ENCODE results near the gene POU3F1. TPM values are rescaled to one million over a fixed set of nuclear protein-coding genes. Genes with fewer than 3 reads are reported as not detected.

The POU3F1 gene
- total RNA-seq, 4 donors from 2014 or later: 0.20 TPM; not detected in 3

GRCh38 chr1:38085666-38086330 lies 39.2 kb upstream of the POU3F1 start:
- H3K27me3 ChIP-seq: peaks cover 50% of the 10 kb centered on the region
- 83% methylated on average over 1 of the region's 12 CpGs; no CpG with 5 or more reads in 1 of the 2 donors for WGBS, 2 donors (ENCODE audit: low coverage in 1 of 2)
- ATAC-seq: no peak

GRCh38 chr1:38084700-38085099 lies 38.1 kb upstream of the POU3F1 start:
- TF ChIP-seq POLR2A (IDR thresholded peaks at IDR 0.05) (no peak), CTCF (IDR thresholded peaks at IDR 0.05) (no peak), EP300 (IDR thresholded peaks at IDR 0.05) (no peak), POLR2AphosphoS5 (IDR thresholded peaks at IDR 0.05) (no peak)
- no peaks in the 10 kb centered on the region for H3K9me3 ChIP-seq
- H3K27me3 ChIP-seq: peaks cover 39% of the 10 kb centered on the region
- no peak overlapping the region for H3K27ac ChIP-seq
- no peak for ATAC-seq
- H3K4me1 ChIP-seq: no peaks in the 10 kb centered on the region
- H3K4me3 ChIP-seq: no peak overlapping the region
- H3K36me3 ChIP-seq: no peaks in the 10 kb centered on the region
- WGBS, 2 donors (ENCODE audit: low coverage in 1 of 2): no CpG with 5 or more reads among the region's 1 CpG

More at GRCh38 chr1:38085666-38086330, 39.2 kb upstream of the POU3F1 start:
- Histone ChIP-seq H3K4me1 (no peaks in the 10 kb centered on the region), H3K9me3 (no peaks in the 10 kb centered on the region), H3K36me3 (no peaks in the 10 kb centered on the region), H3K27ac (no peak overlapping the region), H3K4me3 (no peak overlapping the region)
- TF ChIP-seq EP300 (IDR thresholded peaks at IDR 0.05): no peak
- no peak for TF ChIP-seq POLR2AphosphoS5 (IDR thresholded peaks at IDR 0.05)
- no peak for TF ChIP-seq CTCF (IDR thresholded peaks at IDR 0.05)
- TF ChIP-seq POLR2A (IDR thresholded peaks at IDR 0.05): no peak

- ATAC-seq: no peak
- TF ChIP-seq CTCF (IDR thresholded peaks at IDR 0.05): no peak
- TF ChIP-seq POLR2A (IDR thresholded peaks at IDR 0.05): no peak
- no peak for TF ChIP-seq EP300 (IDR thresholded peaks at IDR 0.05)
- no peak for TF ChIP-seq POLR2AphosphoS5 (IDR thresholded peaks at IDR 0.05)
- no CpG with 5 or more reads among the region's 2 CpGs for WGBS, 2 donors (ENCODE audit: low coverage in 1 of 2)
These were observed 37.5 kb upstream of the POU3F1 start for GRCh38 chr1:38084113-38084512.

GRCh38 chr1:38083541-38083940 lies 36.9 kb upstream of the POU3F1 start:
- no CpG with 5 or more reads among the region's 7 CpGs for WGBS, 2 donors (ENCODE audit: low coverage in 1 of 2)
- no peaks in the 10 kb centered on the region for H3K9me3 ChIP-seq
- no peaks in the 10 kb centered on the region for H3K4me1 ChIP-seq
- H3K27ac ChIP-seq: no peak overlapping the region
- ATAC-seq: no peak
- no peaks in the 10 kb centered on the region for H3K36me3 ChIP-seq
- TF ChIP-seq POLR2AphosphoS5 (IDR thresholded peaks at IDR 0.05) (no peak), EP300 (IDR thresholded peaks at IDR 0.05) (no peak), CTCF (IDR thresholded peaks at IDR 0.05) (no peak), POLR2A (IDR thresholded peaks at IDR 0.05) (no peak)
- no peak overlapping the region for H3K4me3 ChIP-seq
- H3K27me3 ChIP-seq: peaks cover 28% of the 10 kb centered on the region

More at GRCh38 chr1:38084113-38084512, 37.5 kb upstream of the POU3F1 start:
- no peak overlapping the region for H3K27ac ChIP-seq
- H3K9me3 ChIP-seq: no peaks in the 10 kb centered on the region
- H3K27me3 ChIP-seq: peaks cover 34% of the 10 kb centered on the region
- H3K4me1 ChIP-seq: no peaks in the 10 kb centered on the region
- H3K4me3 ChIP-seq: no peak overlapping the region
- H3K36me3 ChIP-seq: no peaks in the 10 kb centered on the region

GRCh38 chr1:38082769-38083263 lies 36.2 kb upstream of the POU3F1 start:
- no peaks in the 10 kb centered on the region for H3K4me1 ChIP-seq
- no peaks in the 10 kb centered on the region for H3K36me3 ChIP-seq
- no peak for TF ChIP-seq POLR2A (IDR thresholded peaks at IDR 0.05)
- TF ChIP-seq CTCF (IDR thresholded peaks at IDR 0.05): no peak
- no peak for TF ChIP-seq EP300 (IDR thresholded peaks at IDR 0.05)
- no peak for TF ChIP-seq POLR2AphosphoS5 (IDR thresholded peaks at IDR 0.05)
- 83% methylated on average over 2 of the region's 3 CpGs; no CpG with 5 or more reads in 1 of the 2 donors for WGBS, 2 donors (ENCODE audit: low coverage in 1 of 2)
- no peak for ATAC-seq
- no peak overlapping the region for H3K4me3 ChIP-seq
- peaks cover 22% of the 10 kb centered on the region for H3K27me3 ChIP-seq
- no peak overlapping the region for H3K27ac ChIP-seq
- no peaks in the 10 kb centered on the region for H3K9me3 ChIP-seq

Measured in gastroesophageal sphincter (tissue), 4 donors.